IMR-90 (cell line): ENCODE data around the gene GATA6. TPM values are rescaled to one million over a fixed set of nuclear protein-coding genes. Genes with fewer than 3 reads are reported as not detected.

Experiments
- ATAC-seq: fragments of 200-7000 bp; cut with Tn5 transposase; 2 replicates; pipeline ENCODE4 v1.9.1; 2020; ENCODE audit warnings: low read depth, mild to moderate bottlenecking, moderate library complexity
- BruUV-seq: library from RNA; stranded (reverse); fragments of 400-500 nt; replicated peaks from 2 replicates; lab custom pipeline; 2021; lab: Mats Ljungman, UMichigan
- CTCF ChIA-PET: fragments of 300-600 bp; formaldehyde crosslinking; extraction: SDS; loops from one replicate; lab custom pipeline; 2021; ENCODE audit warnings: antibody characterized with exemption; lab: Yijun Ruan, JAX
- POLR2A ChIA-PET: fragments of 300-600 bp; sonication (Branson Sonifier 250); formaldehyde crosslinking; loops from one replicate; lab custom pipeline; 2022; ENCODE audit warnings: antibody characterized with exemption; ENCODE audit not compliant: unreplicated experiment; lab: Charles Lee
- DNase-seq: peaks from one replicate; pipeline ENCODE4 v3.0.0; 2013
- H2AFZ ChIP-seq: replicated peaks from 2 replicates; pipeline ENCODE3; 2013; ENCODE audit warnings: low read length, mild to moderate bottlenecking; ENCODE audit not compliant: poor library complexity
- H2AK5ac ChIP-seq: 2 replicates; pipeline ENCODE4 v1.6.1; 2013; ENCODE audit warnings: low read depth, low read length, inconsistent platforms
- H2AK9ac ChIP-seq: replicated peaks from 2 replicates; pipeline ENCODE3; 2013; ENCODE audit warnings: mild to moderate bottlenecking, low read depth, low read length, moderate library complexity; ENCODE audit not compliant: poor library complexity
- H2BK120ac ChIP-seq: 2 replicates; pipeline ENCODE4 v1.6.1; 2013; ENCODE audit warnings: low read depth, low read length, inconsistent platforms
- H2BK15ac ChIP-seq: 3 replicates; pipeline ENCODE4 v1.6.1; 2013; ENCODE audit warnings: low read depth, low read length, inconsistent platforms
- H2BK20ac ChIP-seq: 2 replicates; pipeline ENCODE4 v1.6.1; 2013; ENCODE audit warnings: low read depth, mild to moderate bottlenecking, inconsistent platforms, low read length, moderate library complexity
- H2BK5ac ChIP-seq: 2 replicates; pipeline ENCODE4 v1.6.1; 2013; ENCODE audit warnings: mild to moderate bottlenecking, low read depth, low read length, inconsistent platforms; ENCODE audit not compliant: poor library complexity, severe bottlenecking
- H3K14ac ChIP-seq: replicated peaks from 2 replicates; pipeline ENCODE4 v1.6.1; 2013; ENCODE audit warnings: low read depth, low read length, inconsistent platforms
- H3K18ac ChIP-seq: 2 replicates; pipeline ENCODE4 v1.6.1; 2013; ENCODE audit warnings: low read depth, low read length, control low read depth
- H3K23ac ChIP-seq: 2 replicates; pipeline ENCODE4 v1.6.1; 2013; ENCODE audit warnings: low read depth, low read length, inconsistent platforms
- H3K27ac ChIP-seq: 2 replicates; pipeline ENCODE4 v1.5.1; 2013; ENCODE audit warnings: mild to moderate bottlenecking, control low read depth, low read length; ENCODE audit not compliant: insufficient read depth
- H3K27me3 ChIP-seq: 2 replicates; pipeline ENCODE4 v1.6.1; 2013; ENCODE audit warnings: low read length; ENCODE audit not compliant: control insufficient read depth, insufficient read depth
- H3K36me3 ChIP-seq: 2 replicates; pipeline ENCODE4 v1.6.1; 2013; ENCODE audit warnings: low read length, mixed read lengths; ENCODE audit not compliant: control insufficient read depth, insufficient read depth
- H3K4ac ChIP-seq: 2 replicates; pipeline ENCODE4 v1.6.1; 2013; ENCODE audit warnings: low read depth, low read length, inconsistent platforms
- H3K4me1 ChIP-seq: 2 replicates; pipeline ENCODE4 v1.6.1; 2013; ENCODE audit warnings: low read length, mixed read lengths; ENCODE audit not compliant: control insufficient read depth, insufficient read depth
- H3K4me2 ChIP-seq: 2 replicates; pipeline ENCODE4 v1.6.1; 2013; ENCODE audit warnings: low read depth, mild to moderate bottlenecking, control low read depth, low read length, moderate library complexity
- H3K4me3 ChIP-seq: 2 replicates; pipeline ENCODE4 v1.5.1; 2013; ENCODE audit warnings: low read depth, mild to moderate bottlenecking, control low read depth, low read length, moderate library complexity; ENCODE audit not compliant: insufficient read depth
- H3K56ac ChIP-seq: 2 replicates; pipeline ENCODE4 v1.6.1; 2013; ENCODE audit warnings: low read length, inconsistent platforms; ENCODE audit not compliant: insufficient read depth; ENCODE audit errors: extremely low read depth
- H3K79me1 ChIP-seq, 2 experiments: 2 replicates each; pipeline ENCODE4 v1.6.1; 2013; ENCODE audit warnings: low read length in 2 of 2, inconsistent platforms in 1 of 2, low read depth in 1 of 2
- H3K9ac ChIP-seq: 2 replicates; pipeline ENCODE4 v1.6.1; 2013; ENCODE audit warnings: low read depth, low read length, control low read depth
- H3K9me1 ChIP-seq: 2 replicates; pipeline ENCODE4 v1.6.1; 2013; ENCODE audit warnings: low read length, inconsistent platforms; ENCODE audit not compliant: insufficient read depth
- H3K9me3 ChIP-seq: 2 replicates; pipeline ENCODE4 v1.6.1; 2013; ENCODE audit warnings: low read length; ENCODE audit not compliant: control insufficient read depth, insufficient read depth
- H4K20me1 ChIP-seq: 2 replicates; pipeline ENCODE4 v1.6.1; 2013; ENCODE audit warnings: low read length, inconsistent platforms; ENCODE audit not compliant: insufficient read depth
- H4K5ac ChIP-seq: 2 replicates; pipeline ENCODE4 v1.6.1; 2013; ENCODE audit warnings: mild to moderate bottlenecking, low read depth, low read length, control low read depth
- H4K8ac ChIP-seq, 2 experiments: 2 replicates each; pipeline ENCODE4 v1.6.1; 2013; ENCODE audit warnings: low read depth in 2 of 2, low read length in 2 of 2, control low read depth in 1 of 2, inconsistent platforms in 1 of 2
- H4K91ac ChIP-seq: 2 replicates; pipeline ENCODE4 v1.6.1; 2013; ENCODE audit warnings: low read depth, low read length, inconsistent platforms; ENCODE audit not compliant: insufficient read depth
- BHLHE40 ChIP-seq: fragments of 150-350 bp; IDR thresholded peaks from 2 replicates; pipeline ENCODE4 v1.6.1; 2016; ENCODE audit warnings: mild to moderate bottlenecking, low read depth, low read length
- CEBPB ChIP-seq: IDR thresholded peaks from 2 replicates; pipeline ENCODE4 v1.6.1; 2012; ENCODE audit warnings: low read depth, low read length, improper control_type of control experiment
- CHD1 ChIP-seq: IDR thresholded peaks from 2 replicates; pipeline ENCODE4 v1.6.1; 2012; ENCODE audit warnings: low read depth, low read length, improper control_type of control experiment
- CTCF ChIP-seq: conservative IDR thresholded peaks from 2 replicates; pipeline ENCODE4 v1.5.1; 2012; ENCODE audit warnings: mild to moderate bottlenecking, low read depth, low read length, improper control_type of control experiment
- ELK1 ChIP-seq: fragments of 150-350 bp; IDR thresholded peaks from 2 replicates; pipeline ENCODE4 v1.6.1; 2016; ENCODE audit warnings: low read depth, mild to moderate bottlenecking, low read length, moderate library complexity, borderline replicate concordance
- FOS ChIP-seq: fragments of 150-350 bp; IDR thresholded peaks from 2 replicates; pipeline ENCODE4 v1.6.1; 2016; ENCODE audit warnings: low read depth, low read length
- MAFK ChIP-seq: IDR thresholded peaks from 2 replicates; pipeline ENCODE4 v1.6.1; 2012; ENCODE audit warnings: low read depth, low read length, improper control_type of control experiment
- MXI1 ChIP-seq: IDR thresholded peaks from 2 replicates; pipeline ENCODE4 v1.6.1; 2012; ENCODE audit warnings: low read depth, mild to moderate bottlenecking, low read length, moderate library complexity, borderline replicate concordance
- RAD21 ChIP-seq: IDR thresholded peaks from 2 replicates; pipeline ENCODE4 v1.6.1; 2012; ENCODE audit warnings: low read length, improper control_type of control experiment
- RCOR1 ChIP-seq: IDR thresholded peaks from 2 replicates; pipeline ENCODE4 v1.6.1; 2012; ENCODE audit warnings: mild to moderate bottlenecking, low read length, improper control_type of control experiment; ENCODE audit not compliant: insufficient replicate concordance
- SMC3 ChIP-seq: fragments of 150-350 bp; IDR thresholded peaks from 2 replicates; pipeline ENCODE4 v1.6.1; 2016; ENCODE audit warnings: low read depth, mild to moderate bottlenecking, antibody characterized with exemption, low read length, moderate library complexity
- USF2 ChIP-seq: fragments of 150-350 bp; IDR thresholded peaks from 2 replicates; pipeline ENCODE4 v1.6.1; 2017; ENCODE audit warnings: mild to moderate bottlenecking, antibody characterized with exemption, low read length, low read depth
- WGBS, 2 experiments: methylation state at CpG; one replicate each; pipeline versions ENCODE4 v1.1.5 to v1.1.7; 2013; ENCODE audit warnings: missing lambda C conversion rate in 2 of 2; ENCODE audit not compliant: insufficient read length in 1 of 2; ENCODE audit errors: extremely low coverage in 2 of 2; 5-methylcytosine and 5-hydroxymethylcytosine counted together
- dilution Hi-C: fragments of 300-500 bp; cut with HindIII; formaldehyde crosslinking; loops from one replicate; pipeline ENCODE4 v1.14.3; 2018; ENCODE audit warnings: low sequenced_read_pairs; ENCODE audit not compliant: unreplicated experiment
- in situ Hi-C: fragments of 300-500 bp; cut with MboI; formaldehyde crosslinking; loops from 3 replicates; pipeline ENCODE4 v1.14.3; 2019; ENCODE audit warnings: low sequenced_read_pairs, inconsistent platforms, mixed read lengths
- intact Hi-C: fragments of 100-400 bp; cut with micrococcal nuclease; formaldehyde crosslinking; loops from 2 replicates; pipeline ENCODE4 v1.10.0; 2022
- polyA plus RNA-seq, 3 experiments: library from polyadenylated mRNA; depleted of rRNA; stranded (reverse); fragments of >200 nt; gene quantifications; 2 replicates each; pipeline ENCODE4 v1.2.3, GENCODE V29; 2012; ENCODE audit warnings: low replicate concordance in 1 of 3
- total RNA-seq: library from RNA; depleted of rRNA; stranded (reverse); fragments of >200 nt; gene quantifications from 2 replicates; pipeline ENCODE4 v1.2.3, GENCODE V29; 2012

The GATA6 gene
- total and polyA plus RNA-seq, 2 of the 4 experiments (the other 2 are of a cell fraction), result 2.5 to 4.0 TPM

GRCh38 chr18:22169011-22169888 is at the start of gene GATA6 (continued):
- TF ChIP-seq CEBPB (no peak), SMC3 (peak; percentile 28; the same call in 1 of the 2 replicates), FOS (no peak), MXI1 (peak; percentile 41; the same call in 1 of the 2 replicates)

GRCh38 chr18:22124970-22125369 is 44.4 kb upstream of the GATA6 start:
- in situ Hi-C loops, result no loop called here
- TF ChIP-seq RCOR1 (no peak), CEBPB (no peak), CTCF (no peak), ELK1 (no peak), MAFK (no peak), USF2 (no peak), BHLHE40 (no peak), FOS (no peak), RAD21 (no peak), CHD1 (no peak), SMC3 (no peak)

More at GRCh38 chr18:22124970-22125369, 44.4 kb upstream of the GATA6 start:
- no peak overlapping the region for H3K18ac ChIP-seq
- intact Hi-C loops, result no loop called here
- dilution Hi-C loops, result no loop called here
- no peak overlapping the region for H4K5ac ChIP-seq
- no CpG with 5 or more reads among the region's 1 CpG for WGBS, 2 experiments
- no peak overlapping the region for H2AK5ac ChIP-seq
- H3K4me2 ChIP-seq, result no peak overlapping the region
- no peak overlapping the region for H3K23ac ChIP-seq
- no TSS peak for BruUV-seq
- no peak overlapping the region for H4K91ac ChIP-seq
- peaks cover 14% of the 10 kb centered on the region for H3K27me3 ChIP-seq
- ATAC-seq (no peak), DNase-seq (no peak)
- no peak overlapping the region for H2AFZ ChIP-seq
- H3K4ac ChIP-seq, result no peak overlapping the region
- H4K8ac ChIP-seq, result no peak overlapping the region
- H3K9ac ChIP-seq, result no peak overlapping the region
- H2BK5ac ChIP-seq, result no peak overlapping the region
- H2AK9ac ChIP-seq, result no peak overlapping the region
- H2BK120ac ChIP-seq, result no peak overlapping the region
- H3K27ac ChIP-seq, result no peak overlapping the region
- H4K20me1 ChIP-seq, result no peaks in the 10 kb centered on the region
- no peaks in the 10 kb centered on the region for H3K9me1 ChIP-seq
- H3K9me3 ChIP-seq, result no peaks in the 10 kb centered on the region
- H3K56ac ChIP-seq, result no peak overlapping the region
- H3K14ac ChIP-seq, result no peak overlapping the region
- no peak overlapping the region for H2BK15ac ChIP-seq
- H2BK20ac ChIP-seq, result no peak overlapping the region
- H3K4me3 ChIP-seq, result no peak overlapping the region
- CTCF ChIA-PET, result no interaction called here
- H3K79me1 ChIP-seq, result no peaks in the 10 kb centered on the region
- POLR2A ChIA-PET, result no interaction called here
- no peaks in the 10 kb centered on the region for H3K4me1 ChIP-seq
- no peaks in the 10 kb centered on the region for H3K36me3 ChIP-seq
